ENCODE data around the gene SEMA4B.

The SEMA4B gene

DNA sequence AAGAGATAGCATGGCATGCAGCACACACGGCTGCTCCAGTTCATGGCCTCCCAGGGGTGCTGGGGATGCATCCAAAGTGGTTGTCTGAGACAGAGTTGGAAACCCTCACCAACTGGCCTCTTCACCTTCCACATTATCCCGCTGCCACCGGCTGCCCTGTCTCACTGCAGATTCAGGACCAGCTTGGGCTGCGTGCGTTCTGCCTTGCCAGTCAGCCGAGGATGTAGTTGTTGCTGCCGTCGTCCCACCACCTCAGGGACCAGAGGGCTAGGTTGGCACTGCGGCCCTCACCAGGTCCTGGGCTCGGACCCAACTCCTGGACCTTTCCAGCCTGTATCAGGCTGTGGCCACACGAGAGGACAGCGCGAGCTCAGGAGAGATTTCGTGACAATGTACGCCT, 27.8 kb downstream of the SEMA4B start:
- peaks cover 30% of the 10 kb centered on the region for H3K79me2 ChIP-seq (ENCODE audit: insufficient read depth, low read length)
- H3K4me3 ChIP-seq (ENCODE audit: low read length, poor library complexity, severe bottlenecking) = no peak overlapping the region
- no peak overlapping the region for H3K9ac ChIP-seq (ENCODE audit: low read depth, low read length, poor library complexity, severe bottlenecking)
- no peak overlapping the region for H3K4me2 ChIP-seq (ENCODE audit: low read depth, low read length, poor library complexity, severe bottlenecking)
- H3F3A ChIP-seq (ENCODE audit: low read depth) = no peaks in the 10 kb centered on the region
- no peaks in the 10 kb centered on the region for H3K27me3 ChIP-seq (ENCODE audit: insufficient read depth, low read length, poor library complexity, severe bottlenecking)
- no peaks in the 10 kb centered on the region for H3K9me3 ChIP-seq (ENCODE audit: insufficient read depth, low read depth, low read length)
- peaks cover 25% of the 10 kb centered on the region for H3K4me1 ChIP-seq (ENCODE audit: insufficient read depth, low read length, poor library complexity, severe bottlenecking)
- H3K9me2 ChIP-seq (replicated peaks; ENCODE audit: low read depth, low read length) = no peaks in the 10 kb centered on the region
- H2AFZ ChIP-seq (ENCODE audit: low read length) = no peak overlapping the region
- H4K20me1 ChIP-seq (ENCODE audit: insufficient read depth, low read length, poor library complexity, severe bottlenecking) = peaks cover 4% of the 10 kb centered on the region
- H3K36me3 ChIP-seq (ENCODE audit: insufficient read depth, low read length) = peaks cover 49% of the 10 kb centered on the region; the same call in 1 of the 2 replicates
- TF ChIP-seq CTCF (conservative IDR thresholded peaks at IDR 0.05; ENCODE audit: low read length) (no peak), EZH2phosphoT487 (IDR thresholded peaks at IDR 0.05; ENCODE audit: borderline replicate concordance) (no peak)

DNA sequence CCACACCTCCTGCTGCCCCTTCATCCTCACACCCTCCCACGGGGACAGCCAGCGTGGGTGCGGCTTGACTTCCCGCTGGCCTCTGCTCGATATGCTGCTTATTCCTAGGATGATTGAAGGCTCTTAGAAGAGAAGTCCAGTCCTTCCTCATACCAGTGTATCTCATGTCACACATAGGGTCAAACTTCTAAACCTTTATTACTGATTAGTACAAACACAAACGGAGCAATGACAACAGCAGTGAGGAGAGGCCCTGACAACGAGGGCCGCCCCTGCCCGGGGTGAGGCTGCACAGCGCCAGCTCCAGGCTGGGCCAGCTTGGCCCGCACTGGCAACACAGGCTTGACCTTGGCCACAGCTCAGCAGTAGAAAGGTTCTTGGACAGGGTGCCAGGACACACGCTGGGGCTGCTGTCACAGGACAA, 29.0 kb downstream of the SEMA4B start:
- Histone ChIP-seq H4K20me1 (ENCODE audit: insufficient read depth, low read length, poor library complexity, severe bottlenecking) (peaks cover 4% of the 10 kb centered on the region), H3K9me2 (replicated peaks; ENCODE audit: low read depth, low read length) (no peaks in the 10 kb centered on the region), H3F3A (ENCODE audit: low read depth) (no peaks in the 10 kb centered on the region), H3K79me2 (ENCODE audit: insufficient read depth, low read length) (peaks cover 30% of the 10 kb centered on the region), H3K9me3 (ENCODE audit: insufficient read depth, low read depth, low read length) (no peaks in the 10 kb centered on the region), H3K36me3 (ENCODE audit: insufficient read depth, low read length) (peaks cover 38% of the 10 kb centered on the region; the same call in 1 of the 2 replicates), H3K4me1 (ENCODE audit: insufficient read depth, low read length, poor library complexity, severe bottlenecking) (peaks cover 34% of the 10 kb centered on the region), H3K4me3 (ENCODE audit: low read length, poor library complexity, severe bottlenecking) (peak overlapping the region; percentile 81), H3K27me3 (ENCODE audit: insufficient read depth, low read length, poor library complexity, severe bottlenecking) (no peaks in the 10 kb centered on the region), H3K9ac (ENCODE audit: low read depth, low read length, poor library complexity, severe bottlenecking) (peak overlapping the region; percentile 69), H2AFZ (ENCODE audit: low read length) (no peak overlapping the region), H3K4me2 (ENCODE audit: low read depth, low read length, poor library complexity, severe bottlenecking) (peak overlapping the region; percentile 82)
- no peak for TF ChIP-seq CTCF (conservative IDR thresholded peaks at IDR 0.05; ENCODE audit: low read length)
- no peak for TF ChIP-seq EZH2phosphoT487 (IDR thresholded peaks at IDR 0.05; ENCODE audit: borderline replicate concordance)

DNA sequence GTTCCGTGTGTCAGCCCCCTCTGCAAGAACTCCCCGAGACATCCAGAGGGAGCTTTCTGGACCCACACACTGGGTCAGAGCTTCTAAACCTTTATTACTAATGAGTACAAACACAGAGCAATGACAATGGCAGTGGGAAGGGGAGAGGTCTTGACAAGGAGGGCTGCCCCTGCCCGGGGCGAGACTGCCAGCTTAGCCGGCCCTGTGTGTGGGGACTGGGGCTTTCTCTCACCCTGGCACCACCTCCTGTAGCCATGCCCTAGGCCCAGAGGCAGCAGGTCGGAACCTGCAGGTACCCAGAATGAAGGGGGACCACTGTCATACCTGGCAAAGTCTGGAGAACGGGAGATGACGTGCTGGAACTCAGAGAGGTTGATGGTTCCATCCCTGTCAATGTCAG, 29.5 kb downstream of the SEMA4B start:
- no peak for TF ChIP-seq CTCF (conservative IDR thresholded peaks at IDR 0.05; ENCODE audit: low read length)
- TF ChIP-seq EZH2phosphoT487 (IDR thresholded peaks at IDR 0.05; ENCODE audit: borderline replicate concordance) = no peak
- Histone ChIP-seq H3K4me2 (ENCODE audit: low read depth, low read length, poor library complexity, severe bottlenecking) (peak overlapping the region; percentile 82), H4K20me1 (ENCODE audit: insufficient read depth, low read length, poor library complexity, severe bottlenecking) (peaks cover 4% of the 10 kb centered on the region), H3F3A (ENCODE audit: low read depth) (no peaks in the 10 kb centered on the region), H3K79me2 (ENCODE audit: insufficient read depth, low read length) (peaks cover 30% of the 10 kb centered on the region), H3K4me3 (ENCODE audit: low read length, poor library complexity, severe bottlenecking) (peak overlapping the region; percentile 81), H3K36me3 (ENCODE audit: insufficient read depth, low read length) (peaks cover 33% of the 10 kb centered on the region; the same call in 1 of the 2 replicates), H3K9me3 (ENCODE audit: insufficient read depth, low read depth, low read length) (no peaks in the 10 kb centered on the region), H3K4me1 (ENCODE audit: insufficient read depth, low read length, poor library complexity, severe bottlenecking) (peaks cover 34% of the 10 kb centered on the region), H3K27me3 (ENCODE audit: insufficient read depth, low read length, poor library complexity, severe bottlenecking) (no peaks in the 10 kb centered on the region), H2AFZ (ENCODE audit: low read length) (peak overlapping the region; percentile 49; the same call in 1 of the 2 replicates), H3K9ac (ENCODE audit: low read depth, low read length, poor library complexity, severe bottlenecking) (peak overlapping the region; percentile 69), H3K9me2 (replicated peaks; ENCODE audit: low read depth, low read length) (no peaks in the 10 kb centered on the region)

Measured in Loucy (cell line).